HG03520 (cell line): ENCODE results near the gene ASPN.

Experiments used
- ATAC-seq: cut with Tn5 transposase; IDR thresholded peaks from one replicate; pipeline ENCODE4 v1.9.1; 2021; ENCODE audit warnings: mild to moderate bottlenecking, moderate library complexity; ENCODE audit not compliant: unreplicated experiment

Gene ASPN

GRCh38 chr9:92482329-92482728 is at the start of gene ASPN:
TSS of gene ASPN (minus strand) at chr9:92482506.
- ATAC-seq: no peak

- ATAC-seq: no peak
Observed at GRCh38 chr9:92530893-92531292, 48.6 kb upstream of the ASPN start.

GRCh38 chr9:92529124-92529523 is 46.8 kb upstream of the ASPN start:
- ATAC-seq: no peak

GRCh38 chr9:92528522-92528849 is 46.2 kb upstream of the ASPN start:
- no peak for ATAC-seq

GRCh38 chr9:92527832-92528521 is 45.7 kb upstream of the ASPN start:
- ATAC-seq: no peak

- no peak for ATAC-seq
Observed at GRCh38 chr9:92527291-92527828, 45.1 kb upstream of the ASPN start.

GRCh38 chr9:92525306-92525705 is 43.0 kb upstream of the ASPN start:
- ATAC-seq: no peak

- no peak for ATAC-seq
Observed at GRCh38 chr9:92524881-92525280, 42.6 kb upstream of the ASPN start.

- no peak for ATAC-seq
Observed at GRCh38 chr9:92522983-92523970, 41.0 kb upstream of the ASPN start.

- no peak for ATAC-seq
Observed at GRCh38 chr9:92520837-92521236, 38.5 kb upstream of the ASPN start.

GRCh38 chr9:92518199-92518598 is 35.9 kb upstream of the ASPN start:
- ATAC-seq: no peak

- no peak for ATAC-seq
Observed at GRCh38 chr9:92517046-92517445, 34.7 kb upstream of the ASPN start.

GRCh38 chr9:92516521-92516920 is 34.2 kb upstream of the ASPN start:
- no peak for ATAC-seq

- ATAC-seq: no peak
Observed at GRCh38 chr9:92514635-92515034, 32.3 kb upstream of the ASPN start.

GRCh38 chr9:92513349-92513748 is 31.0 kb upstream of the ASPN start:
- ATAC-seq: no peak

GRCh38 chr9:92512622-92513021 is 30.3 kb upstream of the ASPN start:
- no peak for ATAC-seq

- no peak for ATAC-seq
Observed at GRCh38 chr9:92510747-92511146, 28.4 kb upstream of the ASPN start.

- ATAC-seq: no peak
Observed at GRCh38 chr9:92509050-92509449, 26.7 kb upstream of the ASPN start.

- ATAC-seq: no peak
Observed at GRCh38 chr9:92508018-92508820, 25.9 kb upstream of the ASPN start.

GRCh38 chr9:92507496-92507895 is 25.2 kb upstream of the ASPN start:
- ATAC-seq: no peak

- ATAC-seq: no peak
Observed at GRCh38 chr9:92507005-92507404, 24.7 kb upstream of the ASPN start.
